Liver (tissue), 3 donors: ENCODE data around the gene ALAS1.

Experiments used
- ATF3 ChIP-seq: IDR thresholded peaks from 2 replicates; pipeline ENCODE4 v1.6.1; 2016; ENCODE audit warnings: antibody characterized with exemption
- GABPA ChIP-seq, 2 donors: IDR thresholded peaks in 1 of 2; conservative IDR thresholded peaks in 1 of 2; 2 replicates each; pipeline ENCODE4 v1.6.1; 2016; ENCODE audit warnings: antibody characterized with exemption in 2 of 2, mild to moderate bottlenecking in 1 of 2, moderate library complexity in 1 of 2
- RAD21 ChIP-seq, 2 donors: IDR thresholded peaks; 2 replicates each; pipeline ENCODE4 v1.6.1; 2016; ENCODE audit warnings: antibody characterized with exemption in 2 of 2, mild to moderate bottlenecking in 2 of 2
- RXRA ChIP-seq, 2 donors: IDR thresholded peaks; 2 replicates each; pipeline ENCODE4 v1.6.1; 2017 to 2018; ENCODE audit warnings: antibody characterized with exemption in 2 of 2, mild to moderate bottlenecking in 1 of 2
- YY1 ChIP-seq: IDR thresholded peaks from 2 replicates; pipeline ENCODE4 v1.6.1; 2016; ENCODE audit warnings: antibody characterized with exemption, mild to moderate bottlenecking
- TF ChIP-seq, protein P1 (sequence below): fragments of 150-350 bp; IDR thresholded peaks from 2 replicates; pipeline ENCODE4 v1.5.1; 2017; ENCODE audit warnings: improper control_type of control experiment, low read depth, low read length; ENCODE audit not compliant: missing input control
- TF ChIP-seq, protein P2 (sequence below): IDR thresholded peaks from 2 replicates; pipeline ENCODE4 v1.6.1; 2016; ENCODE audit warnings: antibody characterized with exemption, mild to moderate bottlenecking
- donor health status: healthy.
- donor health status: healthy.

GRCh38 chr3:52249683-52250082 lies 51.7 kb downstream of the ALAS1 start:
- TF ChIP-seq, protein P1, sequence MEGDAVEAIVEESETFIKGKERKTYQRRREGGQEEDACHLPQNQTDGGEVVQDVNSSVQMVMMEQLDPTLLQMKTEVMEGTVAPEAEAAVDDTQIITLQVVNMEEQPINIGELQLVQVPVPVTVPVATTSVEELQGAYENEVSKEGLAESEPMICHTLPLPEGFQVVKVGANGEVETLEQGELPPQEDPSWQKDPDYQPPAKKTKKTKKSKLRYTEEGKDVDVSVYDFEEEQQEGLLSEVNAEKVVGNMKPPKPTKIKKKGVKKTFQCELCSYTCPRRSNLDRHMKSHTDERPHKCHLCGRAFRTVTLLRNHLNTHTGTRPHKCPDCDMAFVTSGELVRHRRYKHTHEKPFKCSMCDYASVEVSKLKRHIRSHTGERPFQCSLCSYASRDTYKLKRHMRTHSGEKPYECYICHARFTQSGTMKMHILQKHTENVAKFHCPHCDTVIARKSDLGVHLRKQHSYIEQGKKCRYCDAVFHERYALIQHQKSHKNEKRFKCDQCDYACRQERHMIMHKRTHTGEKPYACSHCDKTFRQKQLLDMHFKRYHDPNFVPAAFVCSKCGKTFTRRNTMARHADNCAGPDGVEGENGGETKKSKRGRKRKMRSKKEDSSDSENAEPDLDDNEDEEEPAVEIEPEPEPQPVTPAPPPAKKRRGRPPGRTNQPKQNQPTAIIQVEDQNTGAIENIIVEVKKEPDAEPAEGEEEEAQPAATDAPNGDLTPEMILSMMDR, result no peak
- TF ChIP-seq ATF3, result no peak
- no peak for TF ChIP-seq GABPA (IDR thresholded peaks at IDR 0.05 in 1 of 2, conservative IDR thresholded peaks at IDR 0.05 in 1 of 2)
- TF ChIP-seq RAD21 (IDR thresholded peaks at IDR 0.05), result no peak
- no peak for TF ChIP-seq RXRA (IDR thresholded peaks at IDR 0.05)
- no peak for TF ChIP-seq YY1
- TF ChIP-seq, protein P2, sequence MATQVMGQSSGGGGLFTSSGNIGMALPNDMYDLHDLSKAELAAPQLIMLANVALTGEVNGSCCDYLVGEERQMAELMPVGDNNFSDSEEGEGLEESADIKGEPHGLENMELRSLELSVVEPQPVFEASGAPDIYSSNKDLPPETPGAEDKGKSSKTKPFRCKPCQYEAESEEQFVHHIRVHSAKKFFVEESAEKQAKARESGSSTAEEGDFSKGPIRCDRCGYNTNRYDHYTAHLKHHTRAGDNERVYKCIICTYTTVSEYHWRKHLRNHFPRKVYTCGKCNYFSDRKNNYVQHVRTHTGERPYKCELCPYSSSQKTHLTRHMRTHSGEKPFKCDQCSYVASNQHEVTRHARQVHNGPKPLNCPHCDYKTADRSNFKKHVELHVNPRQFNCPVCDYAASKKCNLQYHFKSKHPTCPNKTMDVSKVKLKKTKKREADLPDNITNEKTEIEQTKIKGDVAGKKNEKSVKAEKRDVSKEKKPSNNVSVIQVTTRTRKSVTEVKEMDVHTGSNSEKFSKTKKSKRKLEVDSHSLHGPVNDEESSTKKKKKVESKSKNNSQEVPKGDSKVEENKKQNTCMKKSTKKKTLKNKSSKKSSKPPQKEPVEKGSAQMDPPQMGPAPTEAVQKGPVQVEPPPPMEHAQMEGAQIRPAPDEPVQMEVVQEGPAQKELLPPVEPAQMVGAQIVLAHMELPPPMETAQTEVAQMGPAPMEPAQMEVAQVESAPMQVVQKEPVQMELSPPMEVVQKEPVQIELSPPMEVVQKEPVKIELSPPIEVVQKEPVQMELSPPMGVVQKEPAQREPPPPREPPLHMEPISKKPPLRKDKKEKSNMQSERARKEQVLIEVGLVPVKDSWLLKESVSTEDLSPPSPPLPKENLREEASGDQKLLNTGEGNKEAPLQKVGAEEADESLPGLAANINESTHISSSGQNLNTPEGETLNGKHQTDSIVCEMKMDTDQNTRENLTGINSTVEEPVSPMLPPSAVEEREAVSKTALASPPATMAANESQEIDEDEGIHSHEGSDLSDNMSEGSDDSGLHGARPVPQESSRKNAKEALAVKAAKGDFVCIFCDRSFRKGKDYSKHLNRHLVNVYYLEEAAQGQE, result no peak
